H9 (cell line): ENCODE results near the gene FHIT. TPM values are rescaled to one million over a fixed set of nuclear protein-coding genes. Genes with fewer than 3 reads are reported as not detected.

Source experiments
- DNase-seq: peaks from one replicate; pipeline ENCODE4 v3.0.0-alpha.2; 2017
- H2AFZ ChIP-seq: one replicate; pipeline ENCODE4 v1.6.1; 2013; ENCODE audit warnings: mild to moderate bottlenecking, low read length, control low read depth, moderate library complexity
- H2AK5ac ChIP-seq: 2 replicates; pipeline ENCODE4 v1.6.1; 2013; ENCODE audit warnings: low read length, control low read depth, mixed read lengths; ENCODE audit not compliant: insufficient read length
- H2BK120ac ChIP-seq: one replicate; pipeline ENCODE4 v1.6.1; 2013; ENCODE audit warnings: low read depth, mild to moderate bottlenecking, low read length, control low read depth, inconsistent platforms; ENCODE audit not compliant: poor library complexity, severe bottlenecking
- H2BK12ac ChIP-seq: 2 replicates; pipeline ENCODE4 v1.6.1; 2013; ENCODE audit warnings: low read length, control low read depth, mixed read lengths, low read depth; ENCODE audit not compliant: insufficient read length
- H2BK15ac ChIP-seq: 2 replicates; pipeline ENCODE4 v1.6.1; 2013; ENCODE audit warnings: low read depth, low read length, control low read depth
- H2BK20ac ChIP-seq: one replicate; pipeline ENCODE4 v1.6.1; 2013; ENCODE audit warnings: low read depth, mild to moderate bottlenecking, low read length, control low read depth, inconsistent platforms; ENCODE audit not compliant: poor library complexity, severe bottlenecking
- H2BK5ac ChIP-seq: 2 replicates; pipeline ENCODE4 v1.6.1; 2013; ENCODE audit warnings: low read length, control low read depth, mixed read lengths; ENCODE audit not compliant: insufficient read length
- H3K14ac ChIP-seq: 2 replicates; pipeline ENCODE4 v1.6.1; 2013; ENCODE audit warnings: low read length, control low read depth; ENCODE audit not compliant: insufficient read depth
- H3K18ac ChIP-seq: 2 replicates; pipeline ENCODE4 v1.6.1; 2013; ENCODE audit warnings: low read depth, mild to moderate bottlenecking, mixed read lengths, low read length, control low read depth; ENCODE audit not compliant: insufficient read length
- H3K23ac ChIP-seq: 2 replicates; pipeline ENCODE4 v1.6.1; 2013; ENCODE audit warnings: low read length, control low read depth, mixed read lengths, low read depth; ENCODE audit not compliant: insufficient read length
- H3K23me2 ChIP-seq: 2 replicates; pipeline ENCODE4 v1.6.1; 2013; ENCODE audit warnings: low read depth, mild to moderate bottlenecking, mixed read lengths, low read length, control low read depth; ENCODE audit not compliant: insufficient read length, poor library complexity, severe bottlenecking
- H3K27ac ChIP-seq: 2 replicates; pipeline ENCODE4 v1.5.1; 2013; ENCODE audit warnings: low read length, control low read depth, mixed read lengths, low read depth; ENCODE audit not compliant: insufficient read length
- H3K27me3 ChIP-seq: 2 replicates; pipeline ENCODE4 v1.6.1; 2013; ENCODE audit warnings: low read length, control low read depth, inconsistent platforms; ENCODE audit not compliant: insufficient read depth
- H3K4ac ChIP-seq: 2 replicates; pipeline ENCODE4 v1.6.1; 2013; ENCODE audit warnings: low read depth, mild to moderate bottlenecking, control low read depth, inconsistent platforms, low read length, moderate library complexity
- H3K4me1 ChIP-seq: 2 replicates; pipeline ENCODE4 v1.6.1; 2013; ENCODE audit warnings: low read length, control low read depth, inconsistent platforms; ENCODE audit not compliant: insufficient read depth
- H3K4me2 ChIP-seq: 2 replicates; pipeline ENCODE4 v1.6.1; 2013; ENCODE audit warnings: low read length, control low read depth, mixed read lengths; ENCODE audit not compliant: insufficient read length, insufficient read depth
- H3K56ac ChIP-seq: 2 replicates; pipeline ENCODE4 v1.6.1; 2013; ENCODE audit warnings: low read depth, mild to moderate bottlenecking, mixed read lengths, low read length, control low read depth; ENCODE audit not compliant: insufficient read length
- H3K79me1 ChIP-seq: 2 replicates; pipeline ENCODE4 v1.6.1; 2013; ENCODE audit warnings: low read depth, mild to moderate bottlenecking, moderate library complexity, low read length, control low read depth, inconsistent platforms; ENCODE audit not compliant: insufficient read depth, poor library complexity, severe bottlenecking
- H3K79me2 ChIP-seq: 2 replicates; pipeline ENCODE4 v1.6.1; 2013; ENCODE audit warnings: low read length, control low read depth, inconsistent platforms; ENCODE audit not compliant: insufficient read depth
- H3K9ac ChIP-seq: 2 replicates; pipeline ENCODE4 v1.6.1; 2013; ENCODE audit warnings: low read length, control low read depth, mixed read lengths; ENCODE audit not compliant: insufficient read length; ENCODE audit errors: extremely low read depth
- H3K9me3 ChIP-seq: one replicate; pipeline ENCODE4 v1.6.1; 2013; ENCODE audit warnings: low read depth, low read length, inconsistent platforms; ENCODE audit not compliant: control insufficient read depth
- H3T11ph ChIP-seq: one replicate; pipeline ENCODE4 v1.6.1; 2013; ENCODE audit warnings: mild to moderate bottlenecking, low read length, control low read depth, inconsistent platforms
- H4K20me1 ChIP-seq: one replicate; pipeline ENCODE4 v1.6.1; 2013; ENCODE audit not compliant: control insufficient read depth, insufficient read length, insufficient read depth
- H4K5ac ChIP-seq: 2 replicates; pipeline ENCODE4 v1.6.1; 2013; ENCODE audit warnings: low read depth, mild to moderate bottlenecking, mixed read lengths, low read length, control low read depth; ENCODE audit not compliant: insufficient read length
- H4K8ac ChIP-seq: replicated peaks from 2 replicates; pipeline ENCODE4 v1.6.1; 2013; ENCODE audit warnings: low read length, control low read depth, mixed read lengths, low read depth; ENCODE audit not compliant: insufficient read length
- H4K91ac ChIP-seq: 2 replicates; pipeline ENCODE4 v1.6.1; 2013; ENCODE audit warnings: low read depth, mild to moderate bottlenecking, moderate library complexity, mixed read lengths, low read length, control low read depth; ENCODE audit not compliant: insufficient read length
- H3K27ac Mint-ChIP-seq, 3 experiments: 2 replicates in 2 of 3; 3 replicates in 1 of 3; pipeline ENCODE4 v1.8.0; 2020 to 2021; ENCODE audit warnings: mixed read lengths in 3 of 3, mild to moderate bottlenecking in 1 of 3, moderate library complexity in 1 of 3
- H3K27me3 Mint-ChIP-seq: 2 replicates; pipeline ENCODE4 v1.8.0; 2021; ENCODE audit warnings: low read depth, mild to moderate bottlenecking, moderate library complexity, mixed read lengths
- H3K36me3 Mint-ChIP-seq, 3 experiments: 2 replicates in 2 of 3; 3 replicates in 1 of 3; pipeline ENCODE4 v1.8.0; 2020 to 2021; ENCODE audit warnings: low read depth in 3 of 3, mixed read lengths in 3 of 3; ENCODE audit not compliant: insufficient read depth in 1 of 3
- H3K4me1 Mint-ChIP-seq, 2 experiments: 2 replicates each; pipeline ENCODE4 v1.8.0; 2020; ENCODE audit warnings: mixed read lengths in 2 of 2
- H3K4me3 Mint-ChIP-seq, 2 experiments: 2 replicates in 1 of 2; 3 replicates in 1 of 2; pipeline ENCODE4 v1.8.0; 2020 to 2021; ENCODE audit warnings: mild to moderate bottlenecking in 2 of 2, mixed read lengths in 2 of 2, moderate library complexity in 1 of 2
- H3K9me3 Mint-ChIP-seq, 2 experiments: 2 replicates in 1 of 2; 3 replicates in 1 of 2; pipeline ENCODE4 v1.8.0; 2020; ENCODE audit warnings: mild to moderate bottlenecking in 2 of 2, mixed read lengths in 2 of 2, moderate library complexity in 1 of 2
- WGBS: extraction: QIAGEN DNeasy Blood & Tissue Kit; methylation state at CpG from one replicate; pipeline ENCODE4 v1.1.7; 2013; ENCODE audit warnings: missing lambda C conversion rate, low lambda C conversion rate, mixed read lengths; ENCODE audit not compliant: insufficient read length; ENCODE audit errors: extremely low coverage; 5-methylcytosine and 5-hydroxymethylcytosine counted together
- total RNA-seq: library from RNA; stranded (reverse); gene quantifications from 2 replicates; pipeline ENCODE4 v1.2.1, GENCODE V29; 2021
- TF ChIP-seq, protein P1 (sequence below): fragments of 200-600 bp; sonication (generic); conservative IDR thresholded peaks from 3 replicates; pipeline ENCODE4 v1.8.0; 2021; ENCODE audit warnings: antibody characterized with exemption, mild to moderate bottlenecking

Gene FHIT
- total RNA-seq, 1 experiment from 2014 or later: 3.0 TPM

DNA sequence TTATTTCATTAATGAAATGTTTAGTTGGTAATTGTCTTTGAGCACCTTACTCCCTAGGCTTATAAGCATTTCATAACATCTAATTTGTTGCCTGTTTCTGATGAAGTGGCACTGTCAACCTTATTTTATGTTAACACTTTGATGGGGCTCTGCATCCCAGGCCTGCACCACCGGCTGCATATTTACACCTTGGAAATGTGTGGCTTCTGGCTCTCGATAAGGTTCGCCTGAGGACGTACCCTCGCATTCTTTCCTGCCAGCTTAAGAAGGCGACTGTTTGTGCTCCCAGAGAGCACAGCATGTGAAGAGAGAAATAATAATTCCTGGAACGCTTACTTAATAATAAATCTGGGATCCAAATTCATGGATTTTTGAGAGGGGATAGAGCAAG is 1438.1 kb downstream of the FHIT start:
- H3K36me3 Mint-ChIP-seq: peaks cover 0 to 3% (median 0%) of the 10 kb centered on the region in 3 experiments; a peak in 1 of 7 replicates
- Histone ChIP-seq H3K18ac (no peak overlapping the region), H3K79me2 (no peaks in the 10 kb centered on the region), H2BK5ac (no peak overlapping the region), H3K56ac (no peak overlapping the region), H3K9ac (no peak overlapping the region), H3K23me2 (no peaks in the 10 kb centered on the region), H2AFZ (no peak overlapping the region), H2BK12ac (no peak overlapping the region), H3K9me3 (no peaks in the 10 kb centered on the region), H4K8ac (no peak overlapping the region), H3K4me1 (peaks cover 7% of the 10 kb centered on the region; the same call in 1 of the 2 replicates), H3K79me1 (no peaks in the 10 kb centered on the region), H2BK20ac (no peak overlapping the region), H2BK120ac (no peak overlapping the region), H2AK5ac (no peak overlapping the region), H2BK15ac (no peak overlapping the region), H4K91ac (no peak overlapping the region), H3T11ph (no peak overlapping the region), H3K27ac (no peak overlapping the region), H3K27me3 (no peaks in the 10 kb centered on the region), H3K23ac (no peak overlapping the region), H3K4me2 (no peak overlapping the region), H3K14ac (no peak overlapping the region), H4K5ac (no peak overlapping the region), H4K20me1 (no peaks in the 10 kb centered on the region), H3K4ac (no peak overlapping the region)
- DNase-seq: no peak
- peaks cover 0 to 2% of the 10 kb centered on the region in 2 experiments; a peak in 2 of 5 replicates for H3K9me3 Mint-ChIP-seq
- peaks cover 44 to 45% of the 10 kb centered on the region in 2 experiments for H3K4me1 Mint-ChIP-seq
- H3K4me3 Mint-ChIP-seq: no peak overlapping the region; a peak in 1 of 5 replicates
- TF ChIP-seq, protein P1, sequence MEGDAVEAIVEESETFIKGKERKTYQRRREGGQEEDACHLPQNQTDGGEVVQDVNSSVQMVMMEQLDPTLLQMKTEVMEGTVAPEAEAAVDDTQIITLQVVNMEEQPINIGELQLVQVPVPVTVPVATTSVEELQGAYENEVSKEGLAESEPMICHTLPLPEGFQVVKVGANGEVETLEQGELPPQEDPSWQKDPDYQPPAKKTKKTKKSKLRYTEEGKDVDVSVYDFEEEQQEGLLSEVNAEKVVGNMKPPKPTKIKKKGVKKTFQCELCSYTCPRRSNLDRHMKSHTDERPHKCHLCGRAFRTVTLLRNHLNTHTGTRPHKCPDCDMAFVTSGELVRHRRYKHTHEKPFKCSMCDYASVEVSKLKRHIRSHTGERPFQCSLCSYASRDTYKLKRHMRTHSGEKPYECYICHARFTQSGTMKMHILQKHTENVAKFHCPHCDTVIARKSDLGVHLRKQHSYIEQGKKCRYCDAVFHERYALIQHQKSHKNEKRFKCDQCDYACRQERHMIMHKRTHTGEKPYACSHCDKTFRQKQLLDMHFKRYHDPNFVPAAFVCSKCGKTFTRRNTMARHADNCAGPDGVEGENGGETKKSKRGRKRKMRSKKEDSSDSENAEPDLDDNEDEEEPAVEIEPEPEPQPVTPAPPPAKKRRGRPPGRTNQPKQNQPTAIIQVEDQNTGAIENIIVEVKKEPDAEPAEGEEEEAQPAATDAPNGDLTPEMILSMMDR: no peak
- WGBS: no CpG with 5 or more reads among the region's 7 CpGs
- H3K27ac Mint-ChIP-seq: no peak overlapping the region
- H3K27me3 Mint-ChIP-seq: no peaks in the 10 kb centered on the region; the same call in 1 of the 2 replicates
